Liver (tissue), 9 donors: ENCODE results near the gene ETDC. TPM values are rescaled to one million over a fixed set of nuclear protein-coding genes. Genes with fewer than 3 reads are reported as not detected.

Experiments
- DNase-seq: peaks from one replicate; pipeline ENCODE4 v3.0.0-alpha.2; 2017; ENCODE audit warnings: low spot score
- H3K27ac ChIP-seq, 2 donors: one replicate each; pipeline ENCODE4 v1.7.0; 2013; ENCODE audit warnings: inconsistent platforms in 2 of 2, low read length in 2 of 2, control low read depth in 1 of 2, low read depth in 1 of 2, mild to moderate bottlenecking in 1 of 2
- H3K27me3 ChIP-seq, 4 donors: one replicate each; pipeline versions ENCODE4 v1.6.1 to v1.7.0; 2013; ENCODE audit warnings: low read length in 3 of 4, inconsistent platforms in 1 of 4, mild to moderate bottlenecking in 1 of 4, moderate library complexity in 1 of 4; ENCODE audit not compliant: control insufficient read depth in 4 of 4, insufficient read depth in 4 of 4
- H3K36me3 ChIP-seq, 4 donors: one replicate each; pipeline versions ENCODE4 v1.6.1 to v1.7.0; 2013; ENCODE audit warnings: low read length in 3 of 4, mild to moderate bottlenecking in 3 of 4, low read depth in 1 of 4, moderate library complexity in 1 of 4; ENCODE audit not compliant: control insufficient read depth in 4 of 4, insufficient read depth in 3 of 4
- H3K4me1 ChIP-seq, 4 donors: one replicate each; pipeline versions ENCODE4 v1.6.1 to v1.7.0; 2013; ENCODE audit warnings: low read length in 3 of 4, mild to moderate bottlenecking in 3 of 4, moderate library complexity in 1 of 4; ENCODE audit not compliant: control insufficient read depth in 4 of 4, insufficient read depth in 4 of 4
- H3K4me3 ChIP-seq, 3 donors: one replicate each; pipeline versions ENCODE4 v1.6.1 to v1.7.0; 2013; ENCODE audit warnings: low read length in 3 of 3, control low read depth in 1 of 3, low read depth in 1 of 3, mild to moderate bottlenecking in 1 of 3
- H3K9ac ChIP-seq, 2 donors: one replicate each; pipeline ENCODE4 v1.7.0; 2013; ENCODE audit warnings: low read length in 2 of 2, mild to moderate bottlenecking in 2 of 2, moderate library complexity in 2 of 2, control low read depth in 1 of 2, low read depth in 1 of 2
- H3K9me3 ChIP-seq, 4 donors: one replicate each; pipeline versions ENCODE4 v1.6.1 to v1.7.0; 2013; ENCODE audit warnings: low read length in 3 of 4; ENCODE audit not compliant: control insufficient read depth in 4 of 4
- EGR1 ChIP-seq, 2 donors: IDR thresholded peaks; 2 replicates each; pipeline ENCODE4 v1.6.1; 2016 to 2018; ENCODE audit warnings: antibody characterized with exemption in 2 of 2, low read depth in 2 of 2
- FOXA1 ChIP-seq: IDR thresholded peaks from 2 replicates; pipeline ENCODE4 v1.6.1; 2016; ENCODE audit warnings: antibody characterized with exemption
- FOXA2 ChIP-seq: IDR thresholded peaks from 2 replicates; pipeline ENCODE4 v1.6.1; 2016; ENCODE audit warnings: antibody characterized with exemption
- GABPA ChIP-seq, 2 donors: IDR thresholded peaks in 1 of 2; conservative IDR thresholded peaks in 1 of 2; 2 replicates each; pipeline ENCODE4 v1.6.1; 2016; ENCODE audit warnings: antibody characterized with exemption in 2 of 2, mild to moderate bottlenecking in 1 of 2, moderate library complexity in 1 of 2
- NR2F2 ChIP-seq: IDR thresholded peaks from 2 replicates; pipeline ENCODE4 v1.6.1; 2016; ENCODE audit warnings: antibody characterized with exemption
- RAD21 ChIP-seq, 2 donors: IDR thresholded peaks; 2 replicates each; pipeline ENCODE4 v1.6.1; 2016; ENCODE audit warnings: antibody characterized with exemption in 2 of 2, mild to moderate bottlenecking in 2 of 2
- SP1 ChIP-seq: IDR thresholded peaks from 2 replicates; pipeline ENCODE4 v1.6.1; 2018; ENCODE audit warnings: antibody characterized with exemption, mild to moderate bottlenecking
- WGBS: extraction: QIAGEN DNeasy Blood & Tissue Kit; methylation state at CpG from one replicate; pipeline ENCODE4 v1.1.7; 2013; 5-methylcytosine and 5-hydroxymethylcytosine counted together
- polyA plus RNA-seq, 2 donors: library from polyadenylated mRNA; stranded (reverse) in 1 of 2; unstranded in 1 of 2; fragments of 200-250 nt in 1 of 2; fragments of >200 nt in 1 of 2; fragmentation: Nextera tagmentation in 1 of 2; extraction: Ambion mirVana in 1 of 2; gene quantifications; one replicate each; pipeline versions ENCODE4 v1.2.1 to v1.2.3, GENCODE V29; 2013 to 2015
- total RNA-seq, 2 donors: library from RNA; depleted of rRNA; stranded (reverse); fragments of >200 nt; gene quantifications; one replicate each; pipeline ENCODE4 v1.2.3, GENCODE V29; 2014
- TF ChIP-seq, protein P1 (sequence below): IDR thresholded peaks from 2 replicates; pipeline ENCODE4 v1.6.1; 2016; ENCODE audit warnings: antibody characterized with exemption
- TF ChIP-seq, protein P2 (sequence below): IDR thresholded peaks from 2 replicates; pipeline ENCODE4 v1.6.1; 2016; ENCODE audit warnings: antibody characterized with exemption, mild to moderate bottlenecking
- TF ChIP-seq, protein P3 (sequence below): fragments of 150-350 bp; IDR thresholded peaks from 2 replicates; pipeline ENCODE4 v1.5.1; 2017; ENCODE audit warnings: improper control_type of control experiment, low read depth, low read length; ENCODE audit not compliant: missing input control
- donor health status: healthy.
- donor health status: healthy.
- donor health status: healthy.
- donor health status: healthy.
- donor health status: healthy.

The ETDC gene
- total and polyA plus RNA-seq, 4 donors: not detected

DNA sequence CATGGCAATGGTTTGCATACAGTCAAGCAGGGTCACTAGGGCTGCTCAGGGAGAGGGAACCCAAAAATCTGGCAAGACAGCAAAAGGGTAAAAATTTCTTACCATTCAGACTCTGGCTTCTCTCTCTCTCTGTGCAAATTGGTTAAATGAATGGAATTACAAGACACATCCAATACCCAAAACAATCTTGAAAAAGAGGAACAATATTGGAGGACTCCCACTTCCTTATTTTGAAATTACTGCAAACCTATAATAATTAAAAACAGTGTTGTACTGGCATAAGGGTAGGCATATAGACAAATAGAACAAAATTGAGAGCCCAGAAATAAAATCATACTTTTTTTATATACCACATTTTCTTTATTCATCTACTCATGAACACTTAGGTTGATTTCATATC, 33.3 kb upstream of the ETDC start:
- Histone ChIP-seq H3K27me3 (no peaks in the 10 kb centered on the region), H3K9ac (no peak overlapping the region), H3K4me3 (no peak overlapping the region), H3K27ac (no peak overlapping the region), H3K9me3 (peaks cover 0 to 4% (median 3%) of the 10 kb centered on the region in 4 donors), H3K36me3 (no peaks in the 10 kb centered on the region), H3K4me1 (no peaks in the 10 kb centered on the region)
- TF ChIP-seq, protein P1, sequence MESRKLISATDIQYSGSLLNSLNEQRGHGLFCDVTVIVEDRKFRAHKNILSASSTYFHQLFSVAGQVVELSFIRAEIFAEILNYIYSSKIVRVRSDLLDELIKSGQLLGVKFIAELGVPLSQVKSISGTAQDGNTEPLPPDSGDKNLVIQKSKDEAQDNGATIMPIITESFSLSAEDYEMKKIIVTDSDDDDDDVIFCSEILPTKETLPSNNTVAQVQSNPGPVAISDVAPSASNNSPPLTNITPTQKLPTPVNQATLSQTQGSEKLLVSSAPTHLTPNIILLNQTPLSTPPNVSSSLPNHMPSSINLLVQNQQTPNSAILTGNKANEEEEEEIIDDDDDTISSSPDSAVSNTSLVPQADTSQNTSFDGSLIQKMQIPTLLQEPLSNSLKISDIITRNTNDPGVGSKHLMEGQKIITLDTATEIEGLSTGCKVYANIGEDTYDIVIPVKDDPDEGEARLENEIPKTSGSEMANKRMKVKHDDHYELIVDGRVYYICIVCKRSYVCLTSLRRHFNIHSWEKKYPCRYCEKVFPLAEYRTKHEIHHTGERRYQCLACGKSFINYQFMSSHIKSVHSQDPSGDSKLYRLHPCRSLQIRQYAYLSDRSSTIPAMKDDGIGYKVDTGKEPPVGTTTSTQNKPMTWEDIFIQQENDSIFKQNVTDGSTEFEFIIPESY: no peak
- TF ChIP-seq NR2F2: no peak
- no peak for TF ChIP-seq FOXA2
- DNase-seq: no peak

- DNase-seq: no peak
- H3K4me1 ChIP-seq: no peaks in the 10 kb centered on the region
- no peak overlapping the region for H3K27ac ChIP-seq
- H3K4me3 ChIP-seq: peak overlapping the region in 2 of 3 donors; percentile 47 to 54
- 98% methylated on average over 2 of the region's 2 CpGs for WGBS
- H3K9ac ChIP-seq: no peak overlapping the region
- peaks cover 6 to 65% (median 58%) of the 10 kb centered on the region in 4 donors for H3K9me3 ChIP-seq
- H3K36me3 ChIP-seq: peaks cover 5 to 20% (median 15%) of the 10 kb centered on the region in 4 donors
- TF ChIP-seq, protein P2, sequence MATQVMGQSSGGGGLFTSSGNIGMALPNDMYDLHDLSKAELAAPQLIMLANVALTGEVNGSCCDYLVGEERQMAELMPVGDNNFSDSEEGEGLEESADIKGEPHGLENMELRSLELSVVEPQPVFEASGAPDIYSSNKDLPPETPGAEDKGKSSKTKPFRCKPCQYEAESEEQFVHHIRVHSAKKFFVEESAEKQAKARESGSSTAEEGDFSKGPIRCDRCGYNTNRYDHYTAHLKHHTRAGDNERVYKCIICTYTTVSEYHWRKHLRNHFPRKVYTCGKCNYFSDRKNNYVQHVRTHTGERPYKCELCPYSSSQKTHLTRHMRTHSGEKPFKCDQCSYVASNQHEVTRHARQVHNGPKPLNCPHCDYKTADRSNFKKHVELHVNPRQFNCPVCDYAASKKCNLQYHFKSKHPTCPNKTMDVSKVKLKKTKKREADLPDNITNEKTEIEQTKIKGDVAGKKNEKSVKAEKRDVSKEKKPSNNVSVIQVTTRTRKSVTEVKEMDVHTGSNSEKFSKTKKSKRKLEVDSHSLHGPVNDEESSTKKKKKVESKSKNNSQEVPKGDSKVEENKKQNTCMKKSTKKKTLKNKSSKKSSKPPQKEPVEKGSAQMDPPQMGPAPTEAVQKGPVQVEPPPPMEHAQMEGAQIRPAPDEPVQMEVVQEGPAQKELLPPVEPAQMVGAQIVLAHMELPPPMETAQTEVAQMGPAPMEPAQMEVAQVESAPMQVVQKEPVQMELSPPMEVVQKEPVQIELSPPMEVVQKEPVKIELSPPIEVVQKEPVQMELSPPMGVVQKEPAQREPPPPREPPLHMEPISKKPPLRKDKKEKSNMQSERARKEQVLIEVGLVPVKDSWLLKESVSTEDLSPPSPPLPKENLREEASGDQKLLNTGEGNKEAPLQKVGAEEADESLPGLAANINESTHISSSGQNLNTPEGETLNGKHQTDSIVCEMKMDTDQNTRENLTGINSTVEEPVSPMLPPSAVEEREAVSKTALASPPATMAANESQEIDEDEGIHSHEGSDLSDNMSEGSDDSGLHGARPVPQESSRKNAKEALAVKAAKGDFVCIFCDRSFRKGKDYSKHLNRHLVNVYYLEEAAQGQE: no peak
- no peak for TF ChIP-seq FOXA2
- TF ChIP-seq RAD21 (IDR thresholded peaks at IDR 0.05): no peak
- TF ChIP-seq FOXA1: no peak
- TF ChIP-seq, protein P3, sequence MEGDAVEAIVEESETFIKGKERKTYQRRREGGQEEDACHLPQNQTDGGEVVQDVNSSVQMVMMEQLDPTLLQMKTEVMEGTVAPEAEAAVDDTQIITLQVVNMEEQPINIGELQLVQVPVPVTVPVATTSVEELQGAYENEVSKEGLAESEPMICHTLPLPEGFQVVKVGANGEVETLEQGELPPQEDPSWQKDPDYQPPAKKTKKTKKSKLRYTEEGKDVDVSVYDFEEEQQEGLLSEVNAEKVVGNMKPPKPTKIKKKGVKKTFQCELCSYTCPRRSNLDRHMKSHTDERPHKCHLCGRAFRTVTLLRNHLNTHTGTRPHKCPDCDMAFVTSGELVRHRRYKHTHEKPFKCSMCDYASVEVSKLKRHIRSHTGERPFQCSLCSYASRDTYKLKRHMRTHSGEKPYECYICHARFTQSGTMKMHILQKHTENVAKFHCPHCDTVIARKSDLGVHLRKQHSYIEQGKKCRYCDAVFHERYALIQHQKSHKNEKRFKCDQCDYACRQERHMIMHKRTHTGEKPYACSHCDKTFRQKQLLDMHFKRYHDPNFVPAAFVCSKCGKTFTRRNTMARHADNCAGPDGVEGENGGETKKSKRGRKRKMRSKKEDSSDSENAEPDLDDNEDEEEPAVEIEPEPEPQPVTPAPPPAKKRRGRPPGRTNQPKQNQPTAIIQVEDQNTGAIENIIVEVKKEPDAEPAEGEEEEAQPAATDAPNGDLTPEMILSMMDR: no peak
- TF ChIP-seq SP1: no peak
- TF ChIP-seq GABPA (IDR thresholded peaks at IDR 0.05 in 1 of 2, conservative IDR thresholded peaks at IDR 0.05 in 1 of 2): no peak
- TF ChIP-seq EGR1 (IDR thresholded peaks at IDR 0.05; ENCODE audit: low read depth in 2 of 2): no peak
- H3K27me3 ChIP-seq: no peaks in the 10 kb centered on the region
Observed at GRCh38 chrX:135287266-135287823, 21.9 kb upstream of the ETDC start.
